Fibroblast of skin of right quadriceps (primary cell): ENCODE measurements around the gene PUM1.
A peak's percentile ranks its signal among the peaks of the same experiment; 100 is the strongest.

ENCODE experiments used
- DNase-seq: peaks from one replicate; pipeline ENCODE4 v3.0.0-alpha.2; 2013

PUM1 gene

GRCh38 chr1:31027693-31028526 lies 37.6 kb downstream of the PUM1 start:
- no peak for DNase-seq

DNA sequence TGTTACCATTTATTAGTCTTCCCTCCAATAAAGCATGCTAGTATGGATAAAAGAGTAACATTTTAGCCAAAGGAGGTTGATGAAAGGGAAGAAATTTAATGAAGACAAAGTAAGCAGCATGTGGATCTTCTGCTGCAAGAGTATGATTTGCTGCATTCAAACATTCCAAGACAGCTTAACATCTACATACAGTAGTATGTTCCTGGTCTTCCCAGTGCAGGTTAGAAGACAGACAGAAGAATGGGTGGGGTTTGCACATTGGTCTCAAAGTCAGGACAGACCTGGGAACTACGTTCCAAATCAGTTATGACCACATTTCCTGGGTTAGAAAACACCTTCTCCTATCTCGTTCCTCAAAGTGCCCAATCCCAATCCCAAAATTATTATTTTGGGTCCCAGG lies 43.3 kb downstream of the PUM1 start:
- no peak for DNase-seq

DNA sequence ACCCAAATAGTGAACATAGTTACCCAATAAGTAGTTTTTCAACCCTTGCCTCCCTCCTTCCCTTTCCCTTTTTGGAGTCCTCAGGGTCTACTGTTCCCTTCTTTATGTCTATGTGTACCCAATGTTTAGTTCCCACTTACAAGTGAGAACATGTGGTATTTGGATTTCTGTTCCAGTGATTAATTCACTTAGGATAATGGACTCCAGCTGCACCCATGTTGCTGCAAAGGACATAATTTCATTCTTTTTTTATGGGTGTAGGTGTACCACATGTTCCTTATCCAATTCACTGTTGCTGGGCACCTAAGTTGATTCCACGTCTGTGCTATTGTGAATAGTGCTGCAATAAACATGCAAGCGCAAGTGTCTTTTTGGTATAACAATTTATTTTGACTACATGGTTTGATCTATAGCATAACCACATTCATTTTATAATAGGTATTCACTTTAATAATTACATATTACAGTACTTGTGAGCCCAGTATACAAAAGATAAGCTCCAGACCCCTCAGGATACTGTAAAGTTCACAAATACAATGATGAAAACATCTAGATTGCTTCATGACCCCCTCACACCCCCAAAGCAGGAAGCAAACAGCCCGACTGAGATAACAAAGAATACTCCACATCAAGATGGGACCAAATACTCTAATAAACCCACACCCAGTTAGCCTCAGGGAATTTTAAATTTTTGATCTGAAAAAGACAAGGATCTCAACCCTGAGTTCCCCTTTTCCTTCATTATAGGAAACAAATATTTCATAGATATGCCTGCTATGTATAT lies 45.3 kb downstream of the PUM1 start:
- no peak for DNase-seq

DNA sequence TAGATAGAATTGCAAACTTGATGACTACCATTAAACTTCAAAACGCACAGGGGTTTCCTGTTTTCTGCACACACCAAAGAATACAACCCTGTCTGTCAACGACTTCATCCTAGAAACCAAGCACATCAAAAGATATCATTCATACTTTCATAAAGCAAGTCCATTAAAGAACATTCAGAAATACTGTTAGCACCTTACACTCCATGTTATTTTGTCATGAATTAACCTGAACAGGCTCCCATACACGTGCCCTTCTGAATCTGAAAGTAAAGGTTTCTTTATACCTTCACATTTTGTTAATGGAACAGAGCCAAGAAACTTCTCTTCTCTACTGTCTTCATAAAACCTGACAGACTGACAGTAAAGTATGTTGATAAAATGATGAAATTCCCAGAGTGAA lies 46.1 kb downstream of the PUM1 start:
- DNase-seq = no peak

- no peak for DNase-seq
These were observed 48.6 kb downstream of the PUM1 start for GRCh38 chr1:31016868-31017267.

GRCh38 chr1:31013187-31013864 lies 52.2 kb downstream of the PUM1 start:
- DNase-seq = no peak

GRCh38 chr1:31012210-31012924 lies 53.1 kb downstream of the PUM1 start:
- no peak for DNase-seq

- no peak for DNase-seq
These were observed 53.8 kb downstream of the PUM1 start for GRCh38 chr1:31011719-31012118.

DNA sequence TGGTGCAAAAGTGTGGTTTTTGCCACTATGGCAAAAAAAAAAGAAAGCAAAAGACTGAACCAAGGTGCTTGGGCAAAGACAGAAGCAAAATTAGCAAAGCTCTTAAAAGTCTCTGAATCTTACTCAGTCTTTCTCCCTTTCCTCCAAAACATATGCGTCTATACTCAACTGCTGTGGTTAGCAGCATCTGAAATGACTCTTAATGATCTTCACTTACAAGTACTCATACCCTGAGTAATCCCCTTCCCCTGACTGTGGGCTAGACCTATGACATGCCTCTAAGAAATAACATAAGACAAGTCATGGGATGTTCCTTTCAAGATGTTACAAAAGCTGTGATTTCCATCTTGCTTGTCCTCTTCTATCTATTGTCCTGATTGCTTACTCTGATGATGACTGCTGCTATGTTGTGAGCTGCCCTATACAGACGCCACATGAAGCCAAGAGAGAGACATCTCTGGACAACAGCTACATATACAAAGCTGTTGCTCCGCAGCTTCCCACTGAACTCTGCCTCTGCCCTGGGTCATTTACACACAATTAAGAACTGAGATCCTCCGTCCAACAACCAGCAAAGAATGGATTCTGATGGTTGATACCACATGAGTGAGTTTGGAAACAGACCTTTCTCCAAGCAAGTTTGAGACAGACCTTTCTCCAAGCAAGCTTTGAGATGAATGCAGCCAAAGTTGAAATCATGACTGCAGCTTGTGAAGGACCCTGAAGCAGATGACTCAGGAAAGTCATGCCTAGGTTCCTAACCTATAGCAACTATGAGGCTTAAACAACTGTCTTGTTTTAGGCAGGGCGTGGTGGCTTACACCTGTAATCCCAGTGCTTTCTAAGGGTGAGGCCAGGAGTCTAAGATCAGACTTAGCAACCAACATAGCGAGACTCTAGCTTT lies 55.2 kb downstream of the PUM1 start:
- DNase-seq = peak; percentile 81

GRCh38 chr1:31007462-31007991 lies 58.0 kb downstream of the PUM1 start:
- DNase-seq = peak; percentile 91

DNA sequence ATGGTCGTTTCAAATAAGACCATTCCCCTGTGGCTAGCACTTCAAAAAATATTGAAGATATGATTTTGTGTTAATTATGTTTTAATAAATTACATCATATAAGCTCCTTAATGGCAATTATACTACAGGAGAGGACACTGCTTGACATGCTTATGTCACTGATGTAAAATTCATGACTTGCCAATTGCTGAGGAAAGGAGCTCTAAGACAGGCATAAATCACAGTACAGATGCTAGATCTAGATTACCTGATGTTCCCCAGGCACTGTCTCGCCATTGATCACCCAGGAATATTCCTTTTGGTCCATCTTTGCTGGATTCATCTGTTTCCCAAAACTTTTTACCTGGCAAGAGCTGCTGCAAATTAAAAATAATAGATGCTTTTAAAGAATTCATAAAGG lies 58.8 kb downstream of the PUM1 start:
- no peak for DNase-seq

- no peak for DNase-seq
These were observed 59.8 kb downstream of the PUM1 start for GRCh38 chr1:31005617-31006166.

DNA sequence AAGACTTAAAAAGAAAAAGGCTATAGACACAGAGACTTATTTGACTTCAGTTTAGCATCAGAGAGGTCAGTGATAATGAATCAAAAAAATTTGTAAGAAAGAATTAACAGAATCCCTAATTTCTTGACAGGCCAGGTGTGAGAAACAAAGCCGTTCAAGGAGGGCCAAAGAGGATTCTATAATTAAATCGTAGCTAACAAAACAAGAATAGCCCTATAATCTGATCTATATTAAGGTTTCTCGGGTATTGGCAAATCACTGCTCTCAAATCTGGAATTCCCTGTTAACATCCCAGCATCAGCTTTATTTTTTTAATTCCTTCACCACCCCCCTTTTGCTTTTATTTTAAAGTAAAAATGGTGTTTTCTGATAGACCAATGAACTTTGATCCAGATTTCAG lies 60.3 kb downstream of the PUM1 start:
- no peak for DNase-seq

- DNase-seq = no peak
These were observed 61.3 kb downstream of the PUM1 start for GRCh38 chr1:31004231-31004621.

GRCh38 chr1:31003613-31004230 lies 61.8 kb downstream of the PUM1 start:
- DNase-seq = no peak

- DNase-seq = no peak
These were observed 65.2 kb downstream of the PUM1 start for GRCh38 chr1:31000301-31000700.

DNA sequence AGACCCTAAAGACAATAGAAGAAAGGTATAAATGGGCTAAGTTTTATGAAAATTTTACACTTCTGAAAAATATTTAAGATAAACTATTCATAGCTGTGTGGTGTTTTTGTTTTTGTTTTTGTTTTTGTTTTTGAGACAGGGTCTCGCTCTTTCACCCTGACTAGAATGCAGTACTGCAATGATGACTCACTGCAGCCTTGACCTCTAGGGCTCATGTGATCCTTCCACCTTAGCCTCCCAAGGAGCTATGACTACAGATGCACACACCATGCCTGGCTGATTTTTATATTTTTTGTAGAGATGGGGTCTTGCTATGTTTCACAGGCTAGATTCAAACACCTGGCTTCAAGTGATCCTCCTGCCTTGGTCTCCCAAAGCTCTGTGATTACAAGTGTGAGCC lies 66.6 kb downstream of the PUM1 start:
- no peak for DNase-seq

GRCh38 chr1:30998171-30998570 lies 67.3 kb downstream of the PUM1 start:
- no peak for DNase-seq

DNA sequence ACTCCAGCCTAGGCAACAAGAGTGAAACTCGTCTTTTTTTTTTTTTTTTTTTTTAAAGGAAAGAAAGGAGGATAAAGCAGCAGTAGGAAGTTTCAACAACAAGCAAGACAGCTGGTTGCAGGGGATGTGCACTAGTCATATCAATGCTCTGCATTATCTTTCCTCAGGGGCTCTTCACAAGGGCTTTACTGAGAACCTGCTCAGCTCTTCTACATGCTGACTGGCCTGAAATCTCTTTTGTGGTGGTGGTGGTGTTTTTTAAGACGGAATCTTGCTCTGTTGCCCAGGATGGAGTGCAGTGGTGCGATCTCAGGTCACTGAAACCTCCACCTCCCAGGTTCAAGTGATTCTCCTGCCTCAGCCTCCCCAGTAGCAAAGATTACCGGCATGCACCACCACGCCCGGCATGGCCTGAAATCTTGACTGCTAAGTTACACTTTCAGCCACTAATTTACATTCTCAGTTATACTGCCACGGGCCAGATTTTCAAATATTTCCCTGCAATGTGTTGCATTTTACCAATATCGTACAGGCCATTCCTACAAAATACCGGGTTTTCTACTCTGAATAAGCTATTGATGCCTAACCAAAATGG lies 68.0 kb downstream of the PUM1 start:
- DNase-seq = no peak

- no peak for DNase-seq
These were observed 69.4 kb downstream of the PUM1 start for GRCh38 chr1:30995990-30996612.
